Loucy (cell line): Measurements from ENCODE around the gene UBXN1.

Source experiments
- H2AFZ ChIP-seq: fragments of 200-600 bp; sonication (generic); 2 replicates; pipeline ENCODE4 v1.6.0; 2016; ENCODE audit warnings: antibody characterized with exemption, mild to moderate bottlenecking, low read length, moderate library complexity
- H3F3A ChIP-seq: fragments of 200-600 bp; 2 replicates; pipeline ENCODE4 v1.6.0; 2016; ENCODE audit warnings: antibody characterized with exemption, low read depth, mild to moderate bottlenecking
- H3K27me3 ChIP-seq: fragments of 200-600 bp; sonication (generic); 2 replicates; pipeline ENCODE4 v1.6.1; 2014; ENCODE audit warnings: low read length, mild to moderate bottlenecking; ENCODE audit not compliant: insufficient read depth, poor library complexity, severe bottlenecking
- H3K36me3 ChIP-seq: fragments of 200-600 bp; sonication (generic); 2 replicates; pipeline ENCODE4 v1.6.1; 2016; ENCODE audit warnings: low read length; ENCODE audit not compliant: insufficient read depth
- H3K4me1 ChIP-seq: fragments of 200-600 bp; sonication (generic); 2 replicates; pipeline ENCODE4 v1.5.1; 2014; ENCODE audit warnings: low read length, mild to moderate bottlenecking; ENCODE audit not compliant: insufficient read depth, poor library complexity, severe bottlenecking
- H3K4me2 ChIP-seq: fragments of 200-600 bp; sonication (generic); 2 replicates; pipeline ENCODE4 v1.6.0; 2014; ENCODE audit warnings: antibody characterized with exemption, low read length, low read depth, mild to moderate bottlenecking; ENCODE audit not compliant: poor library complexity, severe bottlenecking
- H3K4me3 ChIP-seq: fragments of 200-600 bp; sonication (generic); 2 replicates; pipeline ENCODE4 v1.5.1; 2014; ENCODE audit warnings: low read length, mild to moderate bottlenecking, mixed read lengths; ENCODE audit not compliant: poor library complexity, severe bottlenecking
- H3K79me2 ChIP-seq: fragments of 200-600 bp; sonication (generic); 2 replicates; pipeline ENCODE4 v1.6.1; 2014; ENCODE audit warnings: low read length; ENCODE audit not compliant: insufficient read depth
- H3K9ac ChIP-seq: fragments of 200-600 bp; sonication (generic); 2 replicates; pipeline ENCODE4 v1.6.0; 2014; ENCODE audit warnings: mild to moderate bottlenecking, low read depth, low read length, moderate library complexity; ENCODE audit not compliant: poor library complexity, severe bottlenecking
- H3K9me2 ChIP-seq: fragments of 200-600 bp; sonication (generic); replicated peaks from 2 replicates; pipeline ENCODE4 v1.6.1; 2016; ENCODE audit warnings: low read depth, low read length, mixed read lengths
- H3K9me3 ChIP-seq: fragments of 200-600 bp; sonication (generic); 2 replicates; pipeline ENCODE4 v1.6.1; 2014; ENCODE audit warnings: mild to moderate bottlenecking, antibody characterized with exemption, low read length, low read depth; ENCODE audit not compliant: insufficient read depth
- H4K20me1 ChIP-seq: fragments of 200-600 bp; sonication (generic); 2 replicates; pipeline ENCODE4 v1.6.0; 2014; ENCODE audit warnings: antibody characterized with exemption, low read length, mild to moderate bottlenecking; ENCODE audit not compliant: insufficient read depth, poor library complexity, severe bottlenecking
- CTCF ChIP-seq: fragments of 200-600 bp; sonication (generic); conservative IDR thresholded peaks from 2 replicates; pipeline ENCODE4 v1.5.1; 2014; ENCODE audit warnings: mild to moderate bottlenecking, antibody characterized with exemption, low read length
- EZH2phosphoT487 ChIP-seq: fragments of 200-600 bp; IDR thresholded peaks from 2 replicates; pipeline ENCODE4 v1.6.1; 2018; ENCODE audit warnings: antibody characterized with exemption, mild to moderate bottlenecking, moderate library complexity, borderline replicate concordance

Gene UBXN1

GRCh38 chr11:62715150-62716130 is 36.6 kb upstream of the UBXN1 start:
- peaks cover 69% of the 10 kb centered on the region for H3K79me2 ChIP-seq
- TF ChIP-seq CTCF (no peak; the same call in 1 of the 2 replicates), EZH2phosphoT487 (no peak)
- no peak overlapping the region for H3K4me2 ChIP-seq
- peaks cover 73% of the 10 kb centered on the region for H4K20me1 ChIP-seq
- H3F3A ChIP-seq = peaks cover 7% of the 10 kb centered on the region; the same call in 1 of the 2 replicates
- no peak overlapping the region for H3K4me3 ChIP-seq
- H2AFZ ChIP-seq = no peak overlapping the region
- no peaks in the 10 kb centered on the region for H3K9me3 ChIP-seq
- peaks cover 94% of the 10 kb centered on the region for H3K36me3 ChIP-seq
- H3K9me2 ChIP-seq = no peaks in the 10 kb centered on the region
- no peaks in the 10 kb centered on the region for H3K27me3 ChIP-seq
- H3K4me1 ChIP-seq = peaks cover 6% of the 10 kb centered on the region
- no peak overlapping the region for H3K9ac ChIP-seq

GRCh38 chr11:62713343-62713742 is 34.5 kb upstream of the UBXN1 start:
- Histone ChIP-seq H3F3A (peaks cover 7% of the 10 kb centered on the region; the same call in 1 of the 2 replicates), H3K9ac (no peak overlapping the region), H3K36me3 (peaks cover 89% of the 10 kb centered on the region), H4K20me1 (peaks cover 57% of the 10 kb centered on the region), H3K9me3 (no peaks in the 10 kb centered on the region), H3K4me3 (no peak overlapping the region), H3K4me2 (no peak overlapping the region), H2AFZ (no peak overlapping the region), H3K27me3 (no peaks in the 10 kb centered on the region), H3K9me2 (no peaks in the 10 kb centered on the region), H3K79me2 (peaks cover 49% of the 10 kb centered on the region), H3K4me1 (peaks cover 3% of the 10 kb centered on the region)
- TF ChIP-seq EZH2phosphoT487 = no peak
- no peak for TF ChIP-seq CTCF

- no peak overlapping the region for H3K9ac ChIP-seq
- no peak for TF ChIP-seq CTCF
- H3K79me2 ChIP-seq = peaks cover 44% of the 10 kb centered on the region
- H3K36me3 ChIP-seq = peaks cover 89% of the 10 kb centered on the region
- no peak overlapping the region for H2AFZ ChIP-seq
- H4K20me1 ChIP-seq = peaks cover 53% of the 10 kb centered on the region
- H3K4me3 ChIP-seq = no peak overlapping the region
- H3K27me3 ChIP-seq = no peaks in the 10 kb centered on the region
- H3K9me2 ChIP-seq = no peaks in the 10 kb centered on the region
- H3K4me1 ChIP-seq = peaks cover 3% of the 10 kb centered on the region
- no peak overlapping the region for H3K4me2 ChIP-seq
- peaks cover 7% of the 10 kb centered on the region; the same call in 1 of the 2 replicates for H3F3A ChIP-seq
- H3K9me3 ChIP-seq = no peaks in the 10 kb centered on the region
Observed at GRCh38 chr11:62712861-62713260, 34.0 kb upstream of the UBXN1 start.
